Astrocyte (in vitro differentiated cells and primary cell): Measurements from ENCODE around the gene POC1B. TPM values are rescaled to one million over a fixed set of nuclear protein-coding genes. Genes with fewer than 3 reads are reported as not detected.

Source experiments
- DNase-seq: peaks from one replicate; pipeline ENCODE4 v3.0.0-alpha.2; 2010; ENCODE audit warnings: low read depth
- FAIRE-seq: peaks from 2 replicates; lab custom pipeline; 2011; peaks lifted over from hg19 to GRCh38; lab: Jason Lieb, UNC
- H2AFZ ChIP-seq: 2 replicates; pipeline ENCODE4 v1.6.0; 2012; ENCODE audit warnings: low read depth, low read length, inconsistent platforms
- H3K27ac ChIP-seq: 2 replicates; pipeline ENCODE4 v1.5.1; 2011; ENCODE audit warnings: low read depth, low read length, inconsistent platforms
- H3K27me3 ChIP-seq: 2 replicates; pipeline ENCODE4 v1.6.0; 2011; ENCODE audit warnings: low read length, inconsistent platforms; ENCODE audit not compliant: insufficient read depth
- H3K36me3 ChIP-seq: 2 replicates; pipeline ENCODE4 v1.5.1; 2011; ENCODE audit warnings: low read length, inconsistent platforms; ENCODE audit not compliant: insufficient read depth
- H3K4me1 ChIP-seq: 2 replicates; pipeline ENCODE4 v1.5.1; 2011; ENCODE audit warnings: low read length, inconsistent platforms; ENCODE audit not compliant: insufficient read depth
- H3K4me2 ChIP-seq: 2 replicates; pipeline ENCODE4 v1.6.0; 2012; ENCODE audit warnings: low read length, inconsistent platforms
- H3K4me3 ChIP-seq: 2 replicates; pipeline ENCODE4 v1.5.1; 2011; ENCODE audit warnings: low read depth, mild to moderate bottlenecking, low read length, inconsistent platforms; ENCODE audit not compliant: insufficient read depth
- H3K79me2 ChIP-seq: 2 replicates; pipeline ENCODE4 v1.6.0; 2012; ENCODE audit warnings: mild to moderate bottlenecking, low read length, inconsistent platforms; ENCODE audit not compliant: insufficient read depth
- H3K9ac ChIP-seq: 2 replicates; pipeline ENCODE4 v1.6.0; 2012; ENCODE audit warnings: mild to moderate bottlenecking, low read length, inconsistent platforms
- H3K9me3 ChIP-seq: 2 replicates; pipeline ENCODE4 v1.5.1; 2012; ENCODE audit warnings: low read depth, mild to moderate bottlenecking, low read length, inconsistent platforms; ENCODE audit not compliant: insufficient read depth
- H4K20me1 ChIP-seq: 2 replicates; pipeline ENCODE4 v1.6.0; 2012; ENCODE audit warnings: low read length, inconsistent platforms; ENCODE audit not compliant: insufficient read depth
- H3K27ac Mint-ChIP-seq: one replicate; pipeline ENCODE4 v1.8.0; 2021; ENCODE audit warnings: mild to moderate bottlenecking, mixed read lengths; ENCODE audit not compliant: unreplicated experiment
- H3K27me3 Mint-ChIP-seq: one replicate; pipeline ENCODE4 v1.8.0; 2021; ENCODE audit warnings: low read depth, mixed read lengths; ENCODE audit not compliant: unreplicated experiment
- H3K36me3 Mint-ChIP-seq: one replicate; pipeline ENCODE4 v1.8.0; 2021; ENCODE audit warnings: low read depth, mixed read lengths; ENCODE audit not compliant: unreplicated experiment
- H3K4me1 Mint-ChIP-seq: one replicate; pipeline ENCODE4 v1.8.0; 2021; ENCODE audit warnings: low read depth, mixed read lengths; ENCODE audit not compliant: unreplicated experiment
- H3K4me3 Mint-ChIP-seq: one replicate; pipeline ENCODE4 v1.8.0; 2021; ENCODE audit warnings: mild to moderate bottlenecking, moderate library complexity, mixed read lengths; ENCODE audit not compliant: unreplicated experiment
- H3K9me3 Mint-ChIP-seq: one replicate; pipeline ENCODE4 v1.8.0; 2021; ENCODE audit warnings: mild to moderate bottlenecking, mixed read lengths; ENCODE audit not compliant: unreplicated experiment
- CTCF ChIP-seq: IDR thresholded peaks from 2 replicates; pipeline ENCODE4 v1.5.1; 2011; ENCODE audit warnings: low read depth, mild to moderate bottlenecking, inconsistent platforms, low read length, moderate library complexity; ENCODE audit not compliant: insufficient read depth
- EZH2 ChIP-seq: IDR thresholded peaks from 2 replicates; pipeline ENCODE4 v1.6.1; 2012; ENCODE audit warnings: mild to moderate bottlenecking, low read length, inconsistent platforms; ENCODE audit not compliant: insufficient read depth
- total RNA-seq: library from RNA; stranded (reverse); gene quantifications from 2 replicates; pipeline ENCODE4 v1.2.1, GENCODE V29; 2021

The POC1B gene
- total RNA-seq, 1 donor from 2014 or later: 10.6 TPM

- Histone ChIP-seq H3K79me2 (no peaks in the 10 kb centered on the region), H3K9ac (no peak overlapping the region), H2AFZ (no peak overlapping the region), H3K9me3 (no peaks in the 10 kb centered on the region), H3K4me3 (no peak overlapping the region), H4K20me1 (no peaks in the 10 kb centered on the region), H3K36me3 (no peaks in the 10 kb centered on the region), H3K27ac (no peak overlapping the region), H3K4me1 (peaks cover 8% of the 10 kb centered on the region), H3K27me3 (no peaks in the 10 kb centered on the region), H3K4me2 (no peak overlapping the region)
- Mint-ChIP-seq H3K27me3 (no peaks in the 10 kb centered on the region), H3K4me1 (peaks cover 12% of the 10 kb centered on the region), H3K9me3 (no peaks in the 10 kb centered on the region), H3K27ac (no peak overlapping the region), H3K4me3 (no peak overlapping the region), H3K36me3 (peaks cover 3% of the 10 kb centered on the region)
- DNase-seq: no peak
- TF ChIP-seq EZH2 (no peak), CTCF (no peak)
- no peak for FAIRE-seq
These were observed 130.1 kb downstream of the POC1B start for GRCh38 chr12:89395712-89396111.

GRCh38 chr12:89393551-89394121, 132.2 kb downstream of the POC1B start:
- Histone ChIP-seq H3K27ac (no peak overlapping the region), H2AFZ (no peak overlapping the region), H4K20me1 (no peaks in the 10 kb centered on the region), H3K4me1 (peaks cover 14% of the 10 kb centered on the region), H3K36me3 (no peaks in the 10 kb centered on the region), H3K79me2 (no peaks in the 10 kb centered on the region), H3K9me3 (no peaks in the 10 kb centered on the region), H3K27me3 (no peaks in the 10 kb centered on the region), H3K4me2 (no peak overlapping the region), H3K9ac (no peak overlapping the region), H3K4me3 (no peak overlapping the region)
- H3K4me1 Mint-ChIP-seq: peaks cover 22% of the 10 kb centered on the region
- H3K9me3 Mint-ChIP-seq: no peaks in the 10 kb centered on the region
- H3K36me3 Mint-ChIP-seq: peaks cover 3% of the 10 kb centered on the region
- TF ChIP-seq CTCF (no peak), EZH2 (no peak)
- no peaks in the 10 kb centered on the region for H3K27me3 Mint-ChIP-seq
- FAIRE-seq (no peak), DNase-seq (no peak)
- H3K4me3 Mint-ChIP-seq: no peak overlapping the region
- H3K27ac Mint-ChIP-seq: no peak overlapping the region

GRCh38 chr12:89392391-89392790, 133.5 kb downstream of the POC1B start:
- H3K4me2 ChIP-seq: no peak overlapping the region
- Mint-ChIP-seq H3K27ac (no peak overlapping the region), H3K4me3 (no peak overlapping the region), H3K9me3 (no peaks in the 10 kb centered on the region), H3K27me3 (no peaks in the 10 kb centered on the region), H3K36me3 (peaks cover 3% of the 10 kb centered on the region), H3K4me1 (peaks cover 22% of the 10 kb centered on the region)
- FAIRE-seq (no peak), DNase-seq (no peak)
- no peaks in the 10 kb centered on the region for H3K27me3 ChIP-seq
- H3K9ac ChIP-seq: no peak overlapping the region
- H3K79me2 ChIP-seq: no peaks in the 10 kb centered on the region
- no peak overlapping the region for H3K4me3 ChIP-seq
- H3K27ac ChIP-seq: no peak overlapping the region
- H2AFZ ChIP-seq: no peak overlapping the region
- H4K20me1 ChIP-seq: no peaks in the 10 kb centered on the region
- H3K4me1 ChIP-seq: peaks cover 14% of the 10 kb centered on the region
- no peaks in the 10 kb centered on the region for H3K9me3 ChIP-seq
- H3K36me3 ChIP-seq: no peaks in the 10 kb centered on the region
- no peak for TF ChIP-seq EZH2
- no peak for TF ChIP-seq CTCF
